Body of pancreas (tissue), 4 donors: ENCODE measurements around the gene ADAMTS17.

Source experiments
- POLR2A ChIP-seq, 3 donors: fragments of 450-650 bp; IDR thresholded peaks; one replicate each; pipeline ENCODE4 v1.6.1; 2016; ENCODE audit warnings: antibody characterized with exemption in 3 of 3, mild to moderate bottlenecking in 2 of 3
- TF ChIP-seq, protein P1 (sequence below), 7 experiments: fragments of 450-650 bp in 4 of 7; fragments of 200-600 bp in 3 of 7; sonication (generic) in 3 of 7; IDR thresholded peaks; one replicate each; pipeline ENCODE4 v1.5.1; 2016 to 2019; ENCODE audit warnings: antibody characterized with exemption in 7 of 7

DNA sequence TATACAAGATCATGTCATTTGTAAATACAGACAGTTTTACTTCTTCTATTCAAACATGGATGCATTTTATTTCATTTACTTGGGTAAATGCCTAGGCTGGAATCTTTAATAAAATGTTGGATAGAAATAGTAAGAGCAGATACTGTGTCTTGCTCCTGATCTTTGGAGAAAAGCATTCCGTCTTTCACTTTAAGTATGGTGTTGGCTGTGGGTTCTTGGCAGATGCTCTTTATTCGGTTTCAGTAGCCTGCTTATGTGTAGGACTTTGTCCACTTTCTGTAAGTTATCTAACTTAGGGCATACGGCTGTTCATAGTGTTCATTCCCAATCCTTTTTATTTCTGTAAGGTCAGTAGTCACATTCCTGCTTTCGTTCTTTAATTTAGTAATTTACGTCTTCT lies 303.0 kb downstream of the ADAMTS17 start:
- TF ChIP-seq, protein P1, sequence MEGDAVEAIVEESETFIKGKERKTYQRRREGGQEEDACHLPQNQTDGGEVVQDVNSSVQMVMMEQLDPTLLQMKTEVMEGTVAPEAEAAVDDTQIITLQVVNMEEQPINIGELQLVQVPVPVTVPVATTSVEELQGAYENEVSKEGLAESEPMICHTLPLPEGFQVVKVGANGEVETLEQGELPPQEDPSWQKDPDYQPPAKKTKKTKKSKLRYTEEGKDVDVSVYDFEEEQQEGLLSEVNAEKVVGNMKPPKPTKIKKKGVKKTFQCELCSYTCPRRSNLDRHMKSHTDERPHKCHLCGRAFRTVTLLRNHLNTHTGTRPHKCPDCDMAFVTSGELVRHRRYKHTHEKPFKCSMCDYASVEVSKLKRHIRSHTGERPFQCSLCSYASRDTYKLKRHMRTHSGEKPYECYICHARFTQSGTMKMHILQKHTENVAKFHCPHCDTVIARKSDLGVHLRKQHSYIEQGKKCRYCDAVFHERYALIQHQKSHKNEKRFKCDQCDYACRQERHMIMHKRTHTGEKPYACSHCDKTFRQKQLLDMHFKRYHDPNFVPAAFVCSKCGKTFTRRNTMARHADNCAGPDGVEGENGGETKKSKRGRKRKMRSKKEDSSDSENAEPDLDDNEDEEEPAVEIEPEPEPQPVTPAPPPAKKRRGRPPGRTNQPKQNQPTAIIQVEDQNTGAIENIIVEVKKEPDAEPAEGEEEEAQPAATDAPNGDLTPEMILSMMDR (IDR thresholded peaks at IDR 0.05): no peak
- TF ChIP-seq POLR2A (IDR thresholded peaks at IDR 0.05): no peak
